Panc1 (cell line): ENCODE measurements around the gene PRR19. TPM values are rescaled to one million over a fixed set of nuclear protein-coding genes. Genes with fewer than 3 reads are reported as not detected.

Experiments
- ATAC-seq: fragments of 200-7000 bp; cut with Tn5 transposase; 2 replicates; pipeline ENCODE4 v1.9.1; 2020; ENCODE audit warnings: mild to moderate bottlenecking, moderate library complexity
- BruUV-seq: library from RNA; stranded (reverse); fragments of 400-500 nt; replicated peaks from 2 replicates; lab custom pipeline; 2021; lab: Mats Ljungman, UMichigan
- CTCF ChIA-PET: fragments of 300-600 bp; sonication (Branson Sonifier 250); formaldehyde crosslinking; loops from one replicate; lab custom pipeline; 2022; ENCODE audit warnings: antibody characterized with exemption; lab: Charles Lee
- POLR2A ChIA-PET: fragments of 300-600 bp; sonication (Branson Sonifier 250); formaldehyde crosslinking; loops from one replicate; lab custom pipeline; 2022; ENCODE audit warnings: antibody characterized with exemption; lab: Charles Lee
- DNase-seq: peaks from one replicate; pipeline ENCODE4 v3.0.0-alpha.2; 2010; ENCODE audit warnings: low read depth, low spot score
- H3K27ac ChIP-seq: 2 replicates; pipeline ENCODE4 v1.5.1; 2011; ENCODE audit warnings: mild to moderate bottlenecking, low read length, inconsistent platforms
- H3K27me3 ChIP-seq: fragments of 200-500 bp; sonication (Bioruptor generic); 2 replicates; pipeline ENCODE4 v1.6.0; 2014; ENCODE audit warnings: low read length, inconsistent platforms; ENCODE audit not compliant: control insufficient read depth, insufficient read depth
- H3K36me3 ChIP-seq: fragments of 200-500 bp; sonication (Bioruptor generic); 2 replicates; pipeline ENCODE4 v1.5.1; 2014; ENCODE audit warnings: inconsistent platforms, mild to moderate bottlenecking, low read length, moderate library complexity; ENCODE audit not compliant: control insufficient read depth, insufficient read depth
- H3K4me1 ChIP-seq: 2 replicates; pipeline ENCODE4 v1.5.1; 2011; ENCODE audit warnings: inconsistent platforms, mild to moderate bottlenecking, low read length, moderate library complexity; ENCODE audit not compliant: control insufficient read depth, insufficient read depth
- H3K4me3 ChIP-seq, 2 experiments: 2 replicates each; pipeline ENCODE4 v1.5.1; 2011 to 2012; ENCODE audit warnings: low read depth in 2 of 2, low read length in 2 of 2, mild to moderate bottlenecking in 2 of 2, inconsistent platforms in 1 of 2, moderate library complexity in 1 of 2
- H3K9me3 ChIP-seq: fragments of 200-500 bp; sonication (Bioruptor generic); 2 replicates; pipeline ENCODE4 v1.5.1; 2014; ENCODE audit warnings: low read depth, mild to moderate bottlenecking, inconsistent platforms, low read length, moderate library complexity; ENCODE audit not compliant: control insufficient read depth, insufficient read depth
- CTCF ChIP-seq: fragments of 450-650 bp; IDR thresholded peaks from 2 replicates; pipeline ENCODE4 v1.5.1; 2017; ENCODE audit warnings: mild to moderate bottlenecking
- POLR2AphosphoS5 ChIP-seq: IDR thresholded peaks from 2 replicates; pipeline ENCODE4 v1.6.1; 2012; ENCODE audit warnings: mild to moderate bottlenecking, low read depth, low read length, moderate library complexity
- SIN3A ChIP-seq: IDR thresholded peaks from 2 replicates; pipeline ENCODE4 v1.6.1; 2012; ENCODE audit warnings: low read depth, mild to moderate bottlenecking, low read length, moderate library complexity, borderline replicate concordance; ENCODE audit not compliant: insufficient read depth
- TCF7L2 ChIP-seq: IDR thresholded peaks from 2 replicates; pipeline ENCODE4 v1.6.1; 2011; ENCODE audit warnings: mild to moderate bottlenecking, low read depth, low read length, inconsistent platforms
- in situ Hi-C: cut with HindIII; loops from 2 replicates; pipeline ENCODE4 v1.10.0; 2016; ENCODE audit warnings: low sequenced_read_pairs, low pct_unique_long_range_greater_than_20kb
- intact Hi-C: fragments of 100-400 bp; cut with micrococcal nuclease; formaldehyde crosslinking; loops from one replicate; pipeline ENCODE4 v1.10.0; 2022; ENCODE audit not compliant: unreplicated experiment
- total RNA-seq: library from RNA; stranded (reverse); gene quantifications from one replicate; pipeline ENCODE4 v1.2.1, GENCODE V29; 2021; ENCODE audit not compliant: unreplicated experiment
- TF ChIP-seq, protein P1 (sequence below), 2 experiments: IDR thresholded peaks; 2 replicates each; pipeline ENCODE4 v1.6.1; 2011 to 2012; ENCODE audit warnings: low read depth in 2 of 2, control low read depth in 1 of 2, low read length in 1 of 2, mild to moderate bottlenecking in 1 of 2, moderate library complexity in 1 of 2; ENCODE audit not compliant: insufficient read depth in 1 of 2

The PRR19 gene
- total RNA-seq, 1 experiment from 2014 or later: 2.1 TPM

DNA sequence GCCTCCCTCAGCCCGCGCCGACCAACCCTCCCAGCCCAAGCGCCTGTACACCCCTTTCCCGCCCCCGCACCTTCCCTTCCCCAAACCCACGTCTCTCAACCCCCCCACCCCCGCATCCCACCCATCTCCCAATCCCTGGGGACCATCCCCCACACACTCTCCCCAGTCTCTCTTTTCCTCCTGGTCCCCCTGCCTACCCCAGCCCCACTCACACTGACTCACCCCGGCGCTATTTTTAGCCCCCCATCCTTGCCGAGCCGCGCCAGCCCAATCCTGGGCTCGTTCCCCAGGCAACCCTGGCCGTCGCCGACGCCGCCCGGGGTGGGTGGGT, 21.2 kb upstream of the PRR19 start:
- DNase-seq: no peak
- no peaks in the 10 kb centered on the region for H3K36me3 ChIP-seq
- TF ChIP-seq POLR2AphosphoS5: no peak
- TF ChIP-seq CTCF: no peak
- no peak for TF ChIP-seq SIN3A
- TF ChIP-seq, protein P1, sequence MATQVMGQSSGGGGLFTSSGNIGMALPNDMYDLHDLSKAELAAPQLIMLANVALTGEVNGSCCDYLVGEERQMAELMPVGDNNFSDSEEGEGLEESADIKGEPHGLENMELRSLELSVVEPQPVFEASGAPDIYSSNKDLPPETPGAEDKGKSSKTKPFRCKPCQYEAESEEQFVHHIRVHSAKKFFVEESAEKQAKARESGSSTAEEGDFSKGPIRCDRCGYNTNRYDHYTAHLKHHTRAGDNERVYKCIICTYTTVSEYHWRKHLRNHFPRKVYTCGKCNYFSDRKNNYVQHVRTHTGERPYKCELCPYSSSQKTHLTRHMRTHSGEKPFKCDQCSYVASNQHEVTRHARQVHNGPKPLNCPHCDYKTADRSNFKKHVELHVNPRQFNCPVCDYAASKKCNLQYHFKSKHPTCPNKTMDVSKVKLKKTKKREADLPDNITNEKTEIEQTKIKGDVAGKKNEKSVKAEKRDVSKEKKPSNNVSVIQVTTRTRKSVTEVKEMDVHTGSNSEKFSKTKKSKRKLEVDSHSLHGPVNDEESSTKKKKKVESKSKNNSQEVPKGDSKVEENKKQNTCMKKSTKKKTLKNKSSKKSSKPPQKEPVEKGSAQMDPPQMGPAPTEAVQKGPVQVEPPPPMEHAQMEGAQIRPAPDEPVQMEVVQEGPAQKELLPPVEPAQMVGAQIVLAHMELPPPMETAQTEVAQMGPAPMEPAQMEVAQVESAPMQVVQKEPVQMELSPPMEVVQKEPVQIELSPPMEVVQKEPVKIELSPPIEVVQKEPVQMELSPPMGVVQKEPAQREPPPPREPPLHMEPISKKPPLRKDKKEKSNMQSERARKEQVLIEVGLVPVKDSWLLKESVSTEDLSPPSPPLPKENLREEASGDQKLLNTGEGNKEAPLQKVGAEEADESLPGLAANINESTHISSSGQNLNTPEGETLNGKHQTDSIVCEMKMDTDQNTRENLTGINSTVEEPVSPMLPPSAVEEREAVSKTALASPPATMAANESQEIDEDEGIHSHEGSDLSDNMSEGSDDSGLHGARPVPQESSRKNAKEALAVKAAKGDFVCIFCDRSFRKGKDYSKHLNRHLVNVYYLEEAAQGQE (IDR thresholded peaks at IDR 0.05; ENCODE audit: insufficient read depth in 1 of 2, low read depth in 2 of 2, low read length in 1 of 2): no peak
- no peak for TF ChIP-seq TCF7L2
- H3K27me3 ChIP-seq: no peaks in the 10 kb centered on the region
- CTCF ChIA-PET: interaction anchor here (2.6 kb wide), 1 partner anchor 34 kb away, joined by 38 read pairs; no protein-coding TSS in a partner anchor
- POLR2A ChIA-PET: no interaction called here
- no TSS peak for BruUV-seq
- in situ Hi-C loops: no loop called here
- peak overlapping the region; percentile 58 to 70 for H3K4me3 ChIP-seq
- H3K4me1 ChIP-seq: peaks cover 46% of the 10 kb centered on the region
- ATAC-seq: no peak
- H3K9me3 ChIP-seq: no peaks in the 10 kb centered on the region
- intact Hi-C loops: loop anchor here (5.0 kb wide), 1 partner anchor 33 kb away; no protein-coding TSS in a partner anchor
- H3K27ac ChIP-seq: peak overlapping the region; percentile 79; the same call in 1 of the 2 replicates

- ATAC-seq (no peak), DNase-seq (no peak)
- intact Hi-C loops: loop anchor here (5.0 kb wide), 1 partner anchor 34 kb away; no protein-coding TSS in a partner anchor
- Histone ChIP-seq H3K4me1 (peaks cover 51% of the 10 kb centered on the region), H3K27ac (peak overlapping the region; percentile 92), H3K9me3 (no peaks in the 10 kb centered on the region), H3K4me3 (peak overlapping the region; percentile 40 to 58), H3K27me3 (no peaks in the 10 kb centered on the region), H3K36me3 (no peaks in the 10 kb centered on the region)
- ChIA-PET CTCF (interaction anchor here (2.6 kb wide), 1 partner anchor 35 kb away, joined by 38 read pairs; no protein-coding TSS in a partner anchor), POLR2A (interaction anchor here (0.6 kb wide), 1 partner anchor 31 kb away, joined by 5 read pairs; no protein-coding TSS in a partner anchor)
- in situ Hi-C loops: no loop called here
- TF ChIP-seq CTCF (no peak), TCF7L2 (no peak), POLR2AphosphoS5 (no peak), SIN3A (no peak)
- TF ChIP-seq, protein P1 (IDR thresholded peaks at IDR 0.05; ENCODE audit: insufficient read depth in 1 of 2, low read depth in 2 of 2, low read length in 1 of 2): no peak
- BruUV-seq: no TSS peak
These were observed 20.6 kb upstream of the PRR19 start for GRCh38 chr19:42281146-42281826.
